Trophoblast cell (in vitro differentiated cells and primary cell): Measurements from ENCODE around the gene ABCF3.
A peak's percentile ranks its signal among the peaks of the same experiment; 100 is the strongest.

Source experiments
- DNase-seq, 2 donors: peaks; one replicate each; pipeline ENCODE4 v3.0.0-alpha.2; 2016
- H2AFZ ChIP-seq: 2 replicates; pipeline ENCODE4 v1.6.1; 2013; ENCODE audit warnings: low read length, moderate library complexity, mild to moderate bottlenecking; ENCODE audit not compliant: insufficient read depth, poor library complexity
- H2AK5ac ChIP-seq: 2 replicates; pipeline ENCODE4 v1.6.1; 2013; ENCODE audit warnings: mild to moderate bottlenecking, low read length
- H2BK120ac ChIP-seq: 2 replicates; pipeline ENCODE4 v1.6.1; 2013; ENCODE audit warnings: low read length, mild to moderate bottlenecking, moderate library complexity; ENCODE audit not compliant: insufficient read depth, poor library complexity
- H2BK12ac ChIP-seq: 2 replicates; pipeline ENCODE4 v1.6.1; 2013; ENCODE audit warnings: mild to moderate bottlenecking, low read length, moderate library complexity
- H2BK5ac ChIP-seq: 2 replicates; pipeline ENCODE4 v1.6.1; 2013; ENCODE audit warnings: low read length, low read depth, moderate library complexity, mild to moderate bottlenecking; ENCODE audit not compliant: poor library complexity
- H3K14ac ChIP-seq: 2 replicates; pipeline ENCODE4 v1.6.1; 2013; ENCODE audit warnings: mild to moderate bottlenecking, low read length
- H3K18ac ChIP-seq: 2 replicates; pipeline ENCODE4 v1.6.1; 2013; ENCODE audit warnings: mild to moderate bottlenecking, low read length
- H3K23ac ChIP-seq: 2 replicates; pipeline ENCODE4 v1.6.1; 2013; ENCODE audit warnings: low read length
- H3K27ac ChIP-seq: 2 replicates; pipeline ENCODE4 v1.5.1; 2013; ENCODE audit warnings: low read depth, mild to moderate bottlenecking, inconsistent platforms, low read length, moderate library complexity
- H3K27me3 ChIP-seq: 2 replicates; pipeline ENCODE4 v1.6.1; 2013; ENCODE audit warnings: inconsistent platforms, mild to moderate bottlenecking, low read length, moderate library complexity; ENCODE audit not compliant: insufficient read depth
- H3K36me3 ChIP-seq, 2 experiments: 1 replicate in 1 of 2; 2 replicates in 1 of 2; pipeline ENCODE4 v1.6.1; 2013; ENCODE audit warnings: low read length in 2 of 2, mild to moderate bottlenecking in 2 of 2, moderate library complexity in 1 of 2; ENCODE audit not compliant: insufficient read depth in 2 of 2, control insufficient read depth in 1 of 2
- H3K4ac ChIP-seq: 2 replicates; pipeline ENCODE4 v1.6.1; 2013; ENCODE audit warnings: low read depth, mild to moderate bottlenecking, low read length, moderate library complexity
- H3K4me1 ChIP-seq, 2 experiments: 1 replicate in 1 of 2; 2 replicates in 1 of 2; pipeline ENCODE4 v1.6.1; 2013; ENCODE audit warnings: low read length in 2 of 2, mild to moderate bottlenecking in 2 of 2, moderate library complexity in 1 of 2; ENCODE audit not compliant: insufficient read depth in 2 of 2, control insufficient read depth in 1 of 2
- H3K4me2 ChIP-seq: 2 replicates; pipeline ENCODE4 v1.6.1; 2013; ENCODE audit warnings: inconsistent platforms, mild to moderate bottlenecking, low read length, moderate library complexity
- H3K4me3 ChIP-seq: 2 replicates; pipeline ENCODE4 v1.5.1; 2013; ENCODE audit warnings: mild to moderate bottlenecking, low read depth, low read length, inconsistent platforms
- H3K79me1 ChIP-seq: one replicate; pipeline ENCODE4 v1.6.1; 2013; ENCODE audit warnings: low read length
- H3K79me2 ChIP-seq: 2 replicates; pipeline ENCODE4 v1.6.1; 2013; ENCODE audit warnings: low read length, mild to moderate bottlenecking; ENCODE audit not compliant: control insufficient read depth, insufficient read depth, poor library complexity
- H3K9ac ChIP-seq: 2 replicates; pipeline ENCODE4 v1.6.1; 2013; ENCODE audit warnings: mild to moderate bottlenecking, low read length
- H3K9me3 ChIP-seq: 2 replicates; pipeline ENCODE4 v1.6.1; 2013; ENCODE audit warnings: low read depth, mild to moderate bottlenecking, control low read depth, inconsistent platforms, low read length; ENCODE audit not compliant: insufficient read depth
- H4K12ac ChIP-seq: 2 replicates; pipeline ENCODE4 v1.6.1; 2013; ENCODE audit warnings: low read depth, mild to moderate bottlenecking, low read length, moderate library complexity
- H4K8ac ChIP-seq: 2 replicates; pipeline ENCODE4 v1.6.1; 2013; ENCODE audit warnings: low read depth, mild to moderate bottlenecking, low read length, moderate library complexity
- H4K91ac ChIP-seq: one replicate; pipeline ENCODE4 v1.6.1; 2013; ENCODE audit warnings: low read depth, mild to moderate bottlenecking, low read length, moderate library complexity
- WGBS: extraction: QIAGEN DNeasy Blood & Tissue Kit; methylation state at CpG from one replicate; pipeline ENCODE4 v1.1.7; 2013; ENCODE audit warnings: missing lambda C conversion rate; ENCODE audit not compliant: insufficient read length, insufficient coverage; ENCODE audit errors: extremely low coverage; 5-methylcytosine and 5-hydroxymethylcytosine counted together

ABCF3 gene

DNA sequence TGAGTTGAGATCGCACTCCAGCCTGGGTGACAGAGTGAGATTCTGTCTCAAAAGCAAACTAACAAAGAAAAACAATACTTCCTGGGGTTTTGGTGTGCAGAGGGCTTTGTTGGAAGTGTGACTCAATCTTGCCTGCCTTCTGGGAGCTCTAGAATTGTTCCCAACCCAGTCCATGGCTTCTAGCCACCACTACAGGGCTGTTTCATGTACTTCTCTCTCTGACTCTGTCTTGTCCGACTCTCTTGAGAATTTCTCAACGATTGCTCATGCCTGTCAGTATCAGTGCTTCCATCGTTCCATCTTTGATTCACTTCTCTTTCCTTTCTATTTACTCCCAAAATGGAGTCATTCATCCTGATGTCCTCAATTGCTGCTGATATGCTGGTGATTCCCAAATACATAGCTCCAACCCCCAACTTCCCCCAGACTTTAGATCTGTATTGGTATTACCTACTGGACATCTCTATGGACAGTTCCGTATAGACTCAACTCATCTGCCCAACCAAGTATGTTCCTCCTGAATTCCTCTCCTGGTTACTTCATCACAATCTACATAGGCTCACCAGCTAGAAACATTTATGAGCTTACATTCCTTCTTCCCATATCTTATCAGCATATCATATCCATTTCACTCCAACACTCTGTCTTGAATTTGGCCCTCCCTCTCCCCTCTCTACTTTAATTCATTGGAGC, 13.2 kb upstream of the ABCF3 start:
- Histone ChIP-seq H3K9ac (no peak overlapping the region), H3K4ac (no peak overlapping the region), H3K27me3 (no peaks in the 10 kb centered on the region), H3K23ac (no peak overlapping the region), H3K9me3 (peaks cover 2% of the 10 kb centered on the region), H2BK5ac (no peak overlapping the region), H3K4me2 (no peak overlapping the region), H4K12ac (no peak overlapping the region), H3K79me2 (peaks cover 18% of the 10 kb centered on the region), H3K27ac (no peak overlapping the region), H4K8ac (no peak overlapping the region), H2AK5ac (no peak overlapping the region), H3K18ac (no peak overlapping the region), H2BK120ac (no peak overlapping the region), H2BK12ac (no peak overlapping the region), H3K79me1 (peaks cover 21% of the 10 kb centered on the region), H3K4me3 (no peak overlapping the region), H4K91ac (no peak overlapping the region), H3K36me3 (peaks cover 51 to 58% of the 10 kb centered on the region in 2 experiments), H2AFZ (no peak overlapping the region), H3K4me1 (peaks cover 21 to 31% of the 10 kb centered on the region in 2 experiments), H3K14ac (no peak overlapping the region)
- DNase-seq, result peak; percentile 57 to 79
- WGBS, result no CpG with 5 or more reads among the region's 5 CpGs

DNA sequence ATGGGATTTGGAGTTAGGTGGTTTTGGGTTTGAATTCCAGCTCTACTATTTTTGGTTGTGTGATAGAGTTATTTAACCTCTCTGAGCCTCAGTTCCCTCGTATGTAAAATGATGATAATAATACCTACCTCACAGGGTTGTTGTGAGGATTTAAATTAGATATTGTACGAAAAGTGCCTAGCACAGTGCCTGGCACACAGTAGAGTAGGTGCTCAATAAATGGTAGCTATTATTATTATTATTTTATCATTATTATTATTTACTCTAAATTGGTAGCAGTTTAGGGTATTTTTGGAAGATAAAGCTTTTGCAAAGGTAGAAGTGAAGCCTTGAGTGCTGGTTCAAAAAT, 12.7 kb upstream of the ABCF3 start:
- DNase-seq, result no peak
- Histone ChIP-seq H4K91ac (no peak overlapping the region), H3K9me3 (peaks cover 2% of the 10 kb centered on the region), H3K18ac (no peak overlapping the region), H2BK120ac (no peak overlapping the region), H3K4me1 (peaks cover 23 to 33% of the 10 kb centered on the region in 2 experiments), H3K14ac (no peak overlapping the region), H2BK12ac (no peak overlapping the region), H3K27ac (peak overlapping the region; percentile 5), H3K4me2 (no peak overlapping the region), H2BK5ac (no peak overlapping the region), H3K4me3 (no peak overlapping the region), H2AK5ac (no peak overlapping the region), H4K8ac (no peak overlapping the region), H3K23ac (no peak overlapping the region), H2AFZ (no peak overlapping the region), H3K4ac (no peak overlapping the region), H3K36me3 (peaks cover 51 to 58% of the 10 kb centered on the region in 2 experiments), H3K79me2 (peaks cover 20% of the 10 kb centered on the region), H4K12ac (no peak overlapping the region), H3K27me3 (no peaks in the 10 kb centered on the region), H3K79me1 (peaks cover 21% of the 10 kb centered on the region), H3K9ac (no peak overlapping the region)
- no CpG with 5 or more reads among the region's 2 CpGs for WGBS

DNA sequence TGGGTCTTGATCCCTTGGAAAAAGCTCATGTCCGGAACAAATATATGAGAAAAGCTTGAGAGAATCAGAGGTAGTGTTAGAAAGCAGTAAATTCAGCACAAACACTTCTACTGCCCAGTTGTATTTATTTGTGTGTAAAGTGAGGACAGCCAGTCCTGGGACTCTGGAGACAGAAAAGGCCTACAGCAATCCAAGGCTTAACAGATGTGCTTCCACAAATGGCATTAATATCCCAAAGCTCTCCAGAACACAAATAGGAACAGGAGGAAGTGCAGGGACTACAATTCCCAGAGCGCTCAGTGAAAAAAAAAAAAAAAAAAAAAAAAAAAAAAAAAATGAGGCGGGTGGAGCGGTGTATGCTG, 11.7 kb upstream of the ABCF3 start:
- peaks cover 21% of the 10 kb centered on the region for H3K79me1 ChIP-seq
- no peak overlapping the region for H2BK120ac ChIP-seq
- H2AK5ac ChIP-seq, result no peak overlapping the region
- H3K4me1 ChIP-seq, result peaks cover 23 to 30% of the 10 kb centered on the region in 2 experiments
- no peak overlapping the region for H4K12ac ChIP-seq
- no peak overlapping the region for H3K18ac ChIP-seq
- H2AFZ ChIP-seq, result no peak overlapping the region
- H3K14ac ChIP-seq, result no peak overlapping the region
- H3K79me2 ChIP-seq, result peaks cover 20% of the 10 kb centered on the region
- H4K8ac ChIP-seq, result no peak overlapping the region
- H2BK12ac ChIP-seq, result no peak overlapping the region
- no CpG with 5 or more reads among the region's 4 CpGs for WGBS
- no peak overlapping the region for H3K4ac ChIP-seq
- no peak overlapping the region for H3K4me3 ChIP-seq
- peaks cover 52 to 59% of the 10 kb centered on the region in 2 experiments for H3K36me3 ChIP-seq
- no peak overlapping the region for H3K23ac ChIP-seq
- H2BK5ac ChIP-seq, result no peak overlapping the region
- H3K9ac ChIP-seq, result no peak overlapping the region
- H3K4me2 ChIP-seq, result no peak overlapping the region
- H3K27ac ChIP-seq, result peak overlapping the region; percentile 32
- H4K91ac ChIP-seq, result no peak overlapping the region
- DNase-seq, result no peak
- H3K27me3 ChIP-seq, result no peaks in the 10 kb centered on the region
- peaks cover 4% of the 10 kb centered on the region for H3K9me3 ChIP-seq

DNA sequence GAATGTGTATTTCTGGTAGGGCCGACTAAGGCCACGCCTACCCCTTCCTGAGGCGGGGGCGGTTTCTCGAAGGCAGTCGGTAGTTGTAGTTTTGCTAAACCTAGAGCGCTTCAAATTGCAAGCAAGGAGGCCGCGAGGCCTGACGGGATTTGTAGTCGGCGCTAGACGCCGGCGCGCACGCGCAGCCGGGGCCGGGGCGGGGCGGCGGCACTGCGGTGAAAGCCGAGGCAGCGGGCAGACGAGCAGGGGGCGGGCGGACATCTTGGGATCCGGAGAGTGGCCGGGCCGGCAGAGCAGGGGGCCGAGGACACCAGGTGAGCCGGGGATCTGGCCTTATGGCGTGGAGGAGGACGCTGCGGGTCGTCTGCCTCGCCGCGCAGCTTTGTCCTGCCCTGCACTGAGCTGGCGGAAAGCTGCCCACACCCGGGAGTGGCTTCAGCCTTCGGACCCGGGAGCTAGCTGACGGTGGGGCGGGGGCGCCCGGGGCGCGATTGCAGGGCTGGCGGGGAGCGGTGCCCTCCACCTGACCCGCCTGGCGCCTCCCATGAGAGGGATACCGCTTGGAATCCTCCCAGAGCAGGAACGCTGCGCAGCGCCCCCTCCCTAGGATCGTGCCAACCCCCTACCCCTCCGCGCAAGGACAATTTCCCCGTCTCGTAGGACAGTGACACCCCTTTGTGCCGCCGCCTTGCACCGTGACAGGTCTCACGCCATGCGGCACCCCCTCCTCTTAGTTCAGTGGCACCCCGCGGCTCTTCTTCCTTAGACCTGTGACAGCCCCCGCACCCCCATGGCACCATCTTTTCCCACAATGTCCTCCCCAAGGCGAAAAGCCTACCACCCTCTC, 11.1 kb upstream of the ABCF3 start, which contains the start of gene AP2M1:
Gene AP2M1 (plus strand): TSS at position 210 of the 847 bp plus-strand sequence. CDS start 2,139 bp downstream, outside the sequence.
- Histone ChIP-seq H3K27me3 (no peaks in the 10 kb centered on the region), H4K8ac (peak within 1 kb of the TSS; percentile 81), H3K27ac (peak within 1 kb of the TSS; percentile 96), H4K91ac (peak within 1 kb of the TSS; percentile 99), H3K9ac (peak within 1 kb of the TSS; percentile 94), H2BK5ac (peak within 1 kb of the TSS; percentile 96), H3K23ac (no peak within 1 kb of the TSS), H3K36me3 (peaks cover 50 to 58% of the 10 kb centered on the region in 2 experiments), H3K4me3 (peak within 1 kb of the TSS; percentile 94), H3K14ac (peak within 1 kb of the TSS; percentile 90), H3K79me1 (peaks cover 21% of the 10 kb centered on the region), H3K4me2 (peak within 1 kb of the TSS; percentile 89), H3K4me1 (peaks cover 23 to 30% of the 10 kb centered on the region in 2 experiments), H4K12ac (peak within 1 kb of the TSS; percentile 93), H2BK120ac (peak within 1 kb of the TSS; percentile 90), H3K79me2 (peaks cover 20% of the 10 kb centered on the region), H2BK12ac (peak within 1 kb of the TSS; percentile 58), H3K4ac (peak within 1 kb of the TSS; percentile 89), H2AK5ac (peak within 1 kb of the TSS; percentile 88), H2AFZ (peak within 1 kb of the TSS; percentile 65), H3K9me3 (peaks cover 4% of the 10 kb centered on the region), H3K18ac (peak within 1 kb of the TSS; percentile 93)
- peak; percentile 99 to 100 for DNase-seq
- WGBS, result no CpG with 5 or more reads among the region's 73 CpGs
